ENCODE data around the gene TMEM120B.

The TMEM120B gene

GRCh38 chr12:121819212-121819949 lies 106.8 kb downstream of the TMEM120B start:
- DNase-seq (ENCODE audit: low read depth), result no peak

- no peak for DNase-seq (ENCODE audit: low read depth)
Observed at GRCh38 chr12:121820056-121820455, 107.5 kb downstream of the TMEM120B start.

GRCh38 chr12:121822393-121823100 lies 110.0 kb downstream of the TMEM120B start:
- DNase-seq (ENCODE audit: low read depth), result no peak

- DNase-seq (ENCODE audit: low read depth), result no peak
Observed at GRCh38 chr12:121823101-121823726, 110.7 kb downstream of the TMEM120B start.

- DNase-seq (ENCODE audit: low read depth), result no peak
Observed at GRCh38 chr12:121823727-121824115, 111.2 kb downstream of the TMEM120B start.

GRCh38 chr12:121825041-121825523 lies 112.5 kb downstream of the TMEM120B start:
- DNase-seq (ENCODE audit: low read depth), result no peak

GRCh38 chr12:121826318-121827150 lies 114.0 kb downstream of the TMEM120B start:
- DNase-seq (ENCODE audit: low read depth), result no peak

- no peak for DNase-seq (ENCODE audit: low read depth)
Observed at GRCh38 chr12:121827351-121828099, 115.0 kb downstream of the TMEM120B start.

GRCh38 chr12:121828306-121828705 lies 115.8 kb downstream of the TMEM120B start:
- no peak for DNase-seq (ENCODE audit: low read depth)

- DNase-seq (ENCODE audit: low read depth), result no peak
Observed at GRCh38 chr12:121828826-121829225, 116.3 kb downstream of the TMEM120B start.

- DNase-seq (ENCODE audit: low read depth), result no peak
Observed at GRCh38 chr12:121829250-121829918, 116.8 kb downstream of the TMEM120B start.

- DNase-seq (ENCODE audit: low read depth), result no peak
Observed at GRCh38 chr12:121830134-121830533, 117.6 kb downstream of the TMEM120B start.

GRCh38 chr12:121830588-121831265 lies 118.2 kb downstream of the TMEM120B start:
- no peak for DNase-seq (ENCODE audit: low read depth)
